Uterus (tissue), 4 donors: Measurements from ENCODE around the gene LRCH3. TPM values are rescaled to one million over a fixed set of nuclear protein-coding genes. Genes with fewer than 3 reads are reported as not detected.

ENCODE experiments used
- DNase-seq, 2 donors: peaks; one replicate each; pipeline ENCODE4 v3.0.0-alpha.2; 2019 to 2020
- H3K27ac ChIP-seq, 2 donors: fragments of 200-600 bp; sonication (generic); 1 replicate in 1 of 2; 2 replicates in 1 of 2; pipeline ENCODE4 v1.5.1; 2016 to 2018
- H3K27me3 ChIP-seq, 2 donors: fragments of 200-600 bp; sonication (generic); one replicate each; pipeline ENCODE4 v1.5.1; 2018 to 2019; ENCODE audit warnings: control low read depth in 1 of 2
- H3K36me3 ChIP-seq, 2 donors: fragments of 200-600 bp; sonication (generic); one replicate each; pipeline ENCODE4 v1.5.1; 2019; ENCODE audit warnings: control low read depth in 1 of 2
- H3K4me1 ChIP-seq, 2 donors: fragments of 200-600 bp; sonication (generic); one replicate each; pipeline ENCODE4 v1.5.1; 2018 to 2019; ENCODE audit warnings: control low read depth in 1 of 2
- H3K4me3 ChIP-seq, 2 donors: fragments of 200-600 bp; sonication (generic); 1 replicate in 1 of 2; 2 replicates in 1 of 2; pipeline ENCODE4 v1.5.1; 2018 to 2019; ENCODE audit warnings: mild to moderate bottlenecking in 1 of 2
- H3K9me3 ChIP-seq, 2 donors: fragments of 200-600 bp; sonication (generic); one replicate each; pipeline ENCODE4 v1.5.1; 2019; ENCODE audit warnings: control low read depth in 1 of 2
- POLR2A ChIP-seq, 2 donors: fragments of 450-650 bp; IDR thresholded peaks; one replicate each; pipeline ENCODE4 v1.6.1; 2016; ENCODE audit warnings: antibody characterized with exemption in 2 of 2, mild to moderate bottlenecking in 1 of 2, moderate library complexity in 1 of 2
- intact Hi-C: fragments of 100-400 bp; cut with DNase I; formaldehyde crosslinking; loops from one replicate; pipeline ENCODE4 v1.15.1; 2023; ENCODE audit warnings: low total_unique reads
- total RNA-seq, 4 donors: library from RNA; depleted of rRNA in 3 of 4; stranded (reverse); fragments of >200 nt in 3 of 4; gene quantifications; one replicate each; pipeline versions ENCODE4 v1.1.0 to v1.2.4, GENCODE V29; 2014 to 2023
- TF ChIP-seq, protein P1 (sequence below), 4 experiments: fragments of 200-600 bp in 2 of 4; fragments of 450-650 bp in 2 of 4; sonication (generic) in 2 of 4; IDR thresholded peaks; one replicate each; pipeline ENCODE4 v1.5.1; 2016 to 2019; ENCODE audit warnings: antibody characterized with exemption in 4 of 4, mild to moderate bottlenecking in 2 of 4, moderate library complexity in 1 of 4
- donor health status: DM: yes; HTN: yes; CAD: no.

The LRCH3 gene
- total RNA-seq, 4 donors from 2014 or later, result 73.5 to 108 (median 100) TPM

DNA sequence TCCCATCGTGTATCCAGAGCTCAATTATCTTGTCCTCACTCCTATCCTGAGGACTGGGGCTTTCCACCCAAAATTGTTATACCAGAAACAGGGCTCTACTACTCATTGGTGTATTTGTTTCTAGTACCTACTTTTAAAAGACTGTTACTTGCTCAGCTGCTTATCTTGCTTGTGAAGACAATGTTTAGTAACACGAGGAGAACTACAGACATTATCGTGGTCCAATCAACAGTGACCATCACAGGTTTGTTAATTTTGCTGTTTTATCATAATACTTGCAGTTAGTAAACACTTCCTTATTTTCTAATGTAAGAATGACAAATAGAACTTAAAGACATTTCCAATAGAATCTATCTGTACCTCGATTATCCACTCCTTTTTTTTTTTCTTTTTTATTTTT, 13.5 kb downstream of the LRCH3 start:
- intact Hi-C loops, result no loop called here
- H3K4me3 ChIP-seq, result no peak overlapping the region
- H3K9me3 ChIP-seq, result no peaks in the 10 kb centered on the region
- no peaks in the 10 kb centered on the region for H3K36me3 ChIP-seq
- H3K27me3 ChIP-seq, result no peaks in the 10 kb centered on the region
- H3K27ac ChIP-seq, result no peak overlapping the region
- peaks cover 0 to under 1% of the 10 kb centered on the region in 2 donors for H3K4me1 ChIP-seq
- no peak for DNase-seq
- no peak for TF ChIP-seq POLR2A (IDR thresholded peaks at IDR 0.05)
- TF ChIP-seq, protein P1, sequence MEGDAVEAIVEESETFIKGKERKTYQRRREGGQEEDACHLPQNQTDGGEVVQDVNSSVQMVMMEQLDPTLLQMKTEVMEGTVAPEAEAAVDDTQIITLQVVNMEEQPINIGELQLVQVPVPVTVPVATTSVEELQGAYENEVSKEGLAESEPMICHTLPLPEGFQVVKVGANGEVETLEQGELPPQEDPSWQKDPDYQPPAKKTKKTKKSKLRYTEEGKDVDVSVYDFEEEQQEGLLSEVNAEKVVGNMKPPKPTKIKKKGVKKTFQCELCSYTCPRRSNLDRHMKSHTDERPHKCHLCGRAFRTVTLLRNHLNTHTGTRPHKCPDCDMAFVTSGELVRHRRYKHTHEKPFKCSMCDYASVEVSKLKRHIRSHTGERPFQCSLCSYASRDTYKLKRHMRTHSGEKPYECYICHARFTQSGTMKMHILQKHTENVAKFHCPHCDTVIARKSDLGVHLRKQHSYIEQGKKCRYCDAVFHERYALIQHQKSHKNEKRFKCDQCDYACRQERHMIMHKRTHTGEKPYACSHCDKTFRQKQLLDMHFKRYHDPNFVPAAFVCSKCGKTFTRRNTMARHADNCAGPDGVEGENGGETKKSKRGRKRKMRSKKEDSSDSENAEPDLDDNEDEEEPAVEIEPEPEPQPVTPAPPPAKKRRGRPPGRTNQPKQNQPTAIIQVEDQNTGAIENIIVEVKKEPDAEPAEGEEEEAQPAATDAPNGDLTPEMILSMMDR (IDR thresholded peaks at IDR 0.05), result no peak

DNA sequence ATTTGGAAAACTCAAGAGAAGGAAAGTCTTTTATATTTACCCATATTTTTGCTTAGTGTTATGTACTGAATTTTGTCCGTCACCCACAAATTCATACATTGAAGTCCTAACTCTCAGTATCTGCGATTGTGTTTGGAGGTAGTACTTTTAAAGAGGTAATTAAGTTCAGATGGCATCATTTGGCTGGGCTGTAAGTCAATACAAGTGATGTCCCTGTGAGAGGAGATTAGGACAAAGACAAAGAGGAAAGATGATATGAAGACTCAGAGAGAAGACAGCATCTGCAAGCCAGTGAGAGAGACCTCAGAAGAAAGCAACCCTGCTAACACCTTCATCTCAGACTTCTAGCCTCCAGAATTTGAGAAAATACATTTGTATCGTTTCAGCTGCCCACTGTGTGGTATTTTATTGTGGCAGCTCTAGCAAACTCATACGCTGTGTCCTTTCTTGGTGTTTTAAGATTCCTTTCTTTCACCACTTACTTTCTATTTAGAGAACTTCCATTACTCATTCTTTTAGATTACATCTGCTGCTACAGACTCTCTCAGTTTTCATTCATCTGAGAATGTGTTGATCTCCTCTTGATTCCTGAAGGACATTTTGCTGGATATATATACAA, 17.0 kb downstream of the LRCH3 start:
- peaks cover 0 to 19% of the 10 kb centered on the region in 2 donors for H3K4me1 ChIP-seq
- no peak overlapping the region for H3K4me3 ChIP-seq
- intact Hi-C loops, result no loop called here
- peak overlapping the region; percentile 61 to 75 for H3K27ac ChIP-seq
- TF ChIP-seq, protein P1 (IDR thresholded peaks at IDR 0.05), result no peak
- TF ChIP-seq POLR2A (IDR thresholded peaks at IDR 0.05), result no peak
- no peaks in the 10 kb centered on the region for H3K27me3 ChIP-seq
- no peaks in the 10 kb centered on the region for H3K9me3 ChIP-seq
- DNase-seq, result no peak
- no peaks in the 10 kb centered on the region for H3K36me3 ChIP-seq

DNA sequence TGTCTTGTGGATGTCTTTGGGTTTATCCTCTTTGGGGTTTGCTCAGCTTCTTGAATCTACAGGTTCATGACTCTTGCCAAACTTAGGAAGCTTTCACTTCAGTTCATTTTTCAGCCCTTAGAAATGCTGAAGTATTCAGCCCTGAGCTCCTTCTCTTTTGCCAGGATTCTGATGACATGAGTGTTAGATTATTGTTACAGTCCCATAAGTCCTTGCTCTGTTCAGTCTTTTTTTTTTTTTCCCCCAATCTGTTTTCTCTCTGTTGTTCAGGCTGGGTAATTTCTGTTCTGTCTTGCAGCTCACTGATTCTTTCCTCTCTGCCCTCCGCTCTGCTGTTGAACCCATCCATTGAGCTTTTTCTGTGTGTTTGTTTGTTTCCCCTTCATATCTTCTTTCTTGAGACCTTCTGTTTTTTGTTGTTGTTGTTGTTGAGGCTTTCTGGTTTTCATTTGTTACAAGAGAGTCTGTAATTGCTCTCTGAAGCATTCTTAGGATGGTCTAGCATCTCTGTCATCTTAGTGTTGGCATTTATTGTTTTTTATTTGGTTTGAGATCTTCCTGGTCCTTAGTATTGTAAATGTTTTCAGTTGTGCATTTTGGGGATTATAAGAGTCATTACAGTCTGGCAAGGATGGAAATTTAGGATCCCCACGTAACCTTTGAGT, 18.4 kb downstream of the LRCH3 start:
- intact Hi-C loops, result no loop called here
- TF ChIP-seq, protein P1 (IDR thresholded peaks at IDR 0.05), result no peak
- TF ChIP-seq POLR2A (IDR thresholded peaks at IDR 0.05), result no peak
- no peak for DNase-seq
- H3K36me3 ChIP-seq, result no peaks in the 10 kb centered on the region
- H3K4me1 ChIP-seq, result peaks cover 0 to 19% of the 10 kb centered on the region in 2 donors
- peak overlapping the region; percentile 61 to 75 for H3K27ac ChIP-seq
- H3K27me3 ChIP-seq, result no peaks in the 10 kb centered on the region
- H3K9me3 ChIP-seq, result no peaks in the 10 kb centered on the region
- H3K4me3 ChIP-seq, result no peak overlapping the region

DNA sequence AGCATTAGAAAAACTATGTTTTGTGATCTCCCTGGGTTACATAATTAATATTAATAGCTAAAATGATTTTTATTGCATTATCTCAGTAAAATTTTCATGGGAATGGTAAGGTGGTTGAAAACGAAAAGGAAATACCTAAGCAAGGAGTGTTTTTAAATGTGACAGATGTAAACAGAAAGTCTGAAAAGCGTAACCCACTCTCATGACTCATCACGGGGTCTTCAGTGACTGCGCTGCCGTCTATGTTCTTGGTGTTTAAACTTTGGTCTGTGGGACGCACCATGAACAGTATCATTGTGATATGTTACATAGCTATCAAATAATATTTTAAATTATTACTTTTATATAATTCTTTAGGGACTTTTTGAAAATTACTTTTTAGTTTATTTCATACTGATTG, 19.8 kb downstream of the LRCH3 start:
- Histone ChIP-seq H3K27me3 (no peaks in the 10 kb centered on the region), H3K27ac (peak overlapping the region; percentile 61 to 75)

DNA sequence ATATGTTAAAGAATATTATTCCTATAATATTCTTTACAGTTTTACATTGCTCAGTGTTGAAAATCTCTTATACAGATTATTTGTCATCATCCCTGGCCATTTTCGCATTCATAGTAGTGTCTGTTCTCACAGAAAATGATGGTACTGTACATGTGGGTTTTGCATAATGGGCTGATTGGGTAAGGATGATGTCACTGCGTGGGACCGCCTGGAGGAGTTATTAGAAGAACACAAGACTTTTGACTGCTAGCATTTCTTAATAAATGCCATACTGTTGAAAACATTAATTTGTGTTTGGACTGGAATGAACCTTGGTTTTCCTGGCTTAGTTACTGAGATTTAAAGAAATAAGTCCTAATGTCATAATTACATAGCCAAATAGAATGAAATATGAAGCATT, 20.3 kb downstream of the LRCH3 start:
- H3K36me3 ChIP-seq, result no peaks in the 10 kb centered on the region
- peaks cover 0 to 19% of the 10 kb centered on the region in 2 donors for H3K4me1 ChIP-seq
- no peak for TF ChIP-seq POLR2A (IDR thresholded peaks at IDR 0.05)
- TF ChIP-seq, protein P1 (IDR thresholded peaks at IDR 0.05), result no peak
- peak; percentile 75 to 86 for DNase-seq
- peak overlapping the region; percentile 61 to 75 for H3K27ac ChIP-seq
- H3K4me3 ChIP-seq, result no peak overlapping the region
- intact Hi-C loops, result no loop called here
- H3K27me3 ChIP-seq, result no peaks in the 10 kb centered on the region
- no peaks in the 10 kb centered on the region for H3K9me3 ChIP-seq

More for the DNA sequence above, 19.8 kb downstream of the LRCH3 start:
- no peak overlapping the region for H3K4me3 ChIP-seq
- no peak for DNase-seq
- no peaks in the 10 kb centered on the region for H3K36me3 ChIP-seq
- intact Hi-C loops, result no loop called here
- TF ChIP-seq, protein P1 (IDR thresholded peaks at IDR 0.05), result no peak
- TF ChIP-seq POLR2A (IDR thresholded peaks at IDR 0.05), result no peak
- no peaks in the 10 kb centered on the region for H3K9me3 ChIP-seq
- peaks cover 0 to 19% of the 10 kb centered on the region in 2 donors for H3K4me1 ChIP-seq
